B cell (primary cell): ENCODE measurements around the gene DAZL. TPM values are rescaled to one million over a fixed set of nuclear protein-coding genes. Genes with fewer than 3 reads are reported as not detected.

ENCODE experiments used
- ATAC-seq: fragments of 200-7000 bp; cut with Tn5 transposase; one replicate; pipeline ENCODE4 v1.10.0; 2021; ENCODE audit warnings: low read depth, mild to moderate bottlenecking, moderate number of reproducible peaks, moderate library complexity
- CTCF ChIA-PET: fragments of 350-600 bp; sonication (Branson Sonifier 250); formaldehyde crosslinking; loops from one replicate; lab custom pipeline; 2021; ENCODE audit warnings: antibody characterized with exemption, inconsistent platforms; lab: Charles Lee
- POLR2A ChIA-PET: fragments of 350-600 bp; sonication (Branson Sonifier 250); formaldehyde crosslinking; loops from one replicate; lab custom pipeline; 2021; ENCODE audit warnings: antibody characterized with exemption; lab: Charles Lee
- DNase-seq: peaks from one replicate; pipeline ENCODE4 v3.0.0; 2013
- H2AFZ ChIP-seq: 2 replicates; pipeline ENCODE4 v1.6.1; 2012; ENCODE audit warnings: mild to moderate bottlenecking, low read depth, low read length; ENCODE audit not compliant: insufficient read depth, poor library complexity, severe bottlenecking
- H3K27ac ChIP-seq, 2 donors: 1 replicate in 1 of 2; 2 replicates in 1 of 2; pipeline ENCODE4 v1.5.1; 2012 to 2013; ENCODE audit warnings: low read length in 2 of 2, mild to moderate bottlenecking in 2 of 2, moderate library complexity in 1 of 2
- H3K27me3 ChIP-seq, 4 experiments: fragments of 200-600 bp in 1 of 4; sonication (generic) in 1 of 4; replicated peaks in 1 of 4; 1 replicate in 2 of 4; 2 replicates in 2 of 4; pipeline versions ENCODE4 v1.6.1 to v1.7.0; 2013 to 2016; ENCODE audit warnings: low read length in 3 of 4, mild to moderate bottlenecking in 2 of 4, mixed read lengths in 1 of 4, moderate library complexity in 1 of 4; ENCODE audit not compliant: insufficient read depth in 4 of 4, control insufficient read depth in 3 of 4; ENCODE audit errors: control extremely low read depth in 1 of 4
- H3K36me3 ChIP-seq, 2 experiments: replicated peaks in 1 of 2; 1 replicate in 1 of 2; 2 replicates in 1 of 2; pipeline versions ENCODE4 v1.6.1 to v1.7.1; 2013; ENCODE audit warnings: low read length in 1 of 2; ENCODE audit not compliant: insufficient read depth in 2 of 2, control insufficient read depth in 1 of 2; ENCODE audit errors: control extremely low read depth in 1 of 2, extremely low read depth in 1 of 2
- H3K4me1 ChIP-seq, 2 donors: fragments of 200-600 bp in 1 of 2; sonication (generic) in 1 of 2; 1 replicate in 1 of 2; 2 replicates in 1 of 2; pipeline versions ENCODE4 v1.5.1 to v1.6.1; 2013 to 2017; ENCODE audit warnings: low read length in 2 of 2; ENCODE audit not compliant: control insufficient read depth in 2 of 2, insufficient read depth in 2 of 2
- H3K4me2 ChIP-seq: replicated peaks from 2 replicates; pipeline ENCODE3; 2012; ENCODE audit warnings: mild to moderate bottlenecking, low read depth, low read length; ENCODE audit not compliant: poor library complexity, severe bottlenecking
- H3K4me3 ChIP-seq, 5 experiments: fragments of 200-600 bp in 1 of 5; sonication (generic) in 1 of 5; 1 replicate in 3 of 5; 2 replicates in 2 of 5; pipeline versions ENCODE4 v1.5.1 to v1.7.0; 2011 to 2016; ENCODE audit warnings: low read length in 4 of 5, mild to moderate bottlenecking in 4 of 5, low read depth in 2 of 5, control low read depth in 1 of 5, moderate library complexity in 1 of 5; ENCODE audit not compliant: insufficient read depth in 1 of 5; ENCODE audit errors: control extremely low read depth in 1 of 5, extremely low read depth in 1 of 5
- H3K79me2 ChIP-seq: fragments of 200-600 bp; sonication (generic); one replicate; pipeline ENCODE4 v1.6.0; 2016; ENCODE audit warnings: low read length; ENCODE audit not compliant: control insufficient read depth, insufficient read depth
- H3K9ac ChIP-seq: fragments of 200-600 bp; sonication (generic); 2 replicates; pipeline ENCODE4 v1.6.1; 2017; ENCODE audit warnings: mild to moderate bottlenecking, low read length, moderate library complexity
- H3K9me3 ChIP-seq, 3 donors: one replicate each; pipeline versions ENCODE4 v1.6.1 to v1.7.1; 2013; ENCODE audit warnings: low read length in 2 of 3; ENCODE audit not compliant: control insufficient read depth in 2 of 3, insufficient read depth in 1 of 3; ENCODE audit errors: control extremely low read depth in 1 of 3
- H4K20me1 ChIP-seq: 2 replicates; pipeline ENCODE4 v1.6.0; 2012; ENCODE audit warnings: mild to moderate bottlenecking, low read length; ENCODE audit not compliant: insufficient read depth, control insufficient read depth, poor library complexity, severe bottlenecking
- H3K27ac Mint-ChIP-seq: one replicate; pipeline ENCODE4 v1.8.0; 2021; ENCODE audit warnings: mixed read lengths
- H3K27me3 Mint-ChIP-seq: one replicate; pipeline ENCODE4 v1.8.0; 2021; ENCODE audit warnings: mixed read lengths
- H3K4me1 Mint-ChIP-seq: one replicate; pipeline ENCODE4 v1.8.0; 2021; ENCODE audit warnings: mixed read lengths
- H3K4me3 Mint-ChIP-seq: one replicate; pipeline ENCODE4 v1.8.0; 2021; ENCODE audit warnings: mixed read lengths
- H3K9me3 Mint-ChIP-seq: one replicate; pipeline ENCODE4 v1.8.0; 2022; ENCODE audit warnings: mixed read lengths; ENCODE audit not compliant: insufficient read depth
- EZH2 ChIP-seq: IDR thresholded peaks from 2 replicates; pipeline ENCODE4 v1.6.1; 2012; ENCODE audit warnings: borderline replicate concordance, low read depth, mild to moderate bottlenecking, moderate library complexity, low read length; ENCODE audit not compliant: insufficient read depth, poor library complexity, severe bottlenecking
- WGBS: methylation state at CpG from one replicate; pipeline ENCODE4 v1.1.5; 2013; ENCODE audit warnings: missing lambda C conversion rate; ENCODE audit not compliant: insufficient coverage; 5-methylcytosine and 5-hydroxymethylcytosine counted together
- intact Hi-C: fragments of 100-400 bp; cut with micrococcal nuclease; formaldehyde crosslinking; loops from one replicate; pipeline ENCODE4 v1.10.0; 2022
- polyA plus RNA-seq: library from polyadenylated mRNA; depleted of rRNA; stranded (reverse); fragments of >200 nt; gene quantifications from 2 replicates; pipeline ENCODE4 v1.2.3, GENCODE V29; 2012
- total RNA-seq, 2 donors: library from RNA; stranded (reverse); fragments of 120-200 nt in 1 of 2; gene quantifications; 1 replicate in 1 of 2; 2 replicates in 1 of 2; pipeline versions ENCODE4 v1.2.3 to v1.2.4, GENCODE V29; 2013 to 2022
- TF ChIP-seq, protein P1 (sequence below): fragments of 200-600 bp; IDR thresholded peaks from one replicate; pipeline ENCODE4 v1.8.0; 2022; ENCODE audit warnings: antibody characterized with exemption, mild to moderate bottlenecking

DAZL gene
- total and polyA plus RNA-seq, 2 donors (not counting 1 experiment from before 2014, with no cell fraction given) = 1.3 TPM; not detected in 1

- H3K9ac ChIP-seq = no peak overlapping the region
- POLR2A ChIA-PET = no interaction called here
- CTCF ChIA-PET = no interaction called here
- no peak for TF ChIP-seq EZH2
- TF ChIP-seq, protein P1, sequence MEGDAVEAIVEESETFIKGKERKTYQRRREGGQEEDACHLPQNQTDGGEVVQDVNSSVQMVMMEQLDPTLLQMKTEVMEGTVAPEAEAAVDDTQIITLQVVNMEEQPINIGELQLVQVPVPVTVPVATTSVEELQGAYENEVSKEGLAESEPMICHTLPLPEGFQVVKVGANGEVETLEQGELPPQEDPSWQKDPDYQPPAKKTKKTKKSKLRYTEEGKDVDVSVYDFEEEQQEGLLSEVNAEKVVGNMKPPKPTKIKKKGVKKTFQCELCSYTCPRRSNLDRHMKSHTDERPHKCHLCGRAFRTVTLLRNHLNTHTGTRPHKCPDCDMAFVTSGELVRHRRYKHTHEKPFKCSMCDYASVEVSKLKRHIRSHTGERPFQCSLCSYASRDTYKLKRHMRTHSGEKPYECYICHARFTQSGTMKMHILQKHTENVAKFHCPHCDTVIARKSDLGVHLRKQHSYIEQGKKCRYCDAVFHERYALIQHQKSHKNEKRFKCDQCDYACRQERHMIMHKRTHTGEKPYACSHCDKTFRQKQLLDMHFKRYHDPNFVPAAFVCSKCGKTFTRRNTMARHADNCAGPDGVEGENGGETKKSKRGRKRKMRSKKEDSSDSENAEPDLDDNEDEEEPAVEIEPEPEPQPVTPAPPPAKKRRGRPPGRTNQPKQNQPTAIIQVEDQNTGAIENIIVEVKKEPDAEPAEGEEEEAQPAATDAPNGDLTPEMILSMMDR = no peak
- no peak overlapping the region for H3K4me3 ChIP-seq
- H4K20me1 ChIP-seq = no peaks in the 10 kb centered on the region
- H2AFZ ChIP-seq = no peak overlapping the region
- DNase-seq (no peak), ATAC-seq (no peak)
- 95% methylated on average over 4 of the region's 5 CpGs for WGBS
- Mint-ChIP-seq H3K9me3 (peaks cover 5% of the 10 kb centered on the region), H3K4me1 (no peaks in the 10 kb centered on the region), H3K27ac (no peak overlapping the region), H3K27me3 (peaks cover 3% of the 10 kb centered on the region), H3K4me3 (no peak overlapping the region)
- intact Hi-C loops = no loop called here
- H3K4me1 ChIP-seq = no peaks in the 10 kb centered on the region
- no peak overlapping the region for H3K4me2 ChIP-seq
- no peaks in the 10 kb centered on the region for H3K9me3 ChIP-seq
- no peaks in the 10 kb centered on the region for H3K27me3 ChIP-seq
- no peak overlapping the region for H3K27ac ChIP-seq
- no peaks in the 10 kb centered on the region for H3K36me3 ChIP-seq
- H3K79me2 ChIP-seq = no peaks in the 10 kb centered on the region
Observed at GRCh38 chr3:16583551-16583950, 21.7 kb downstream of the DAZL start.

DNA sequence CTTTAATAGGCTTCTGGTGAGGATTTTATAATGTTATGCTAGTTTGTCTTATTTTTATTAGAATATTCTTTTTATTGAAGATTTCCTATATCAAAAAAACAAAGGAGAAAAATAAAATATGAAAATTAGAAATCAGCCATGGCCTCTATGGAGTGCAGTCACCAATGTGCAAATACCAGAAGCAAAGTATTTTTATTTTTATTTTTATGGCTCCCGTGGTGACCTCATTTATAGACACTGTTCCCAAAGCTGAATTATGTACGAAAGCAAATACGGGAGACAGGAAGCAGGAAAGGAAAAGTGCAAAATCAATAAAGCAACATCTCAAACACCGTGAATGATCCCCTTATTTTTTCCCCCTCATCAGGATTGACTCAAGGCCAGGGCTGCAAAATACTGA, 35.1 kb downstream of the DAZL start:
- Histone ChIP-seq H3K4me1 (no peaks in the 10 kb centered on the region), H3K4me2 (no peak overlapping the region), H3K79me2 (no peaks in the 10 kb centered on the region), H3K27me3 (no peaks in the 10 kb centered on the region), H2AFZ (no peak overlapping the region), H3K36me3 (no peaks in the 10 kb centered on the region), H3K27ac (no peak overlapping the region), H3K9me3 (peaks cover 0 to 4% (median 0%) of the 10 kb centered on the region in 3 donors), H4K20me1 (no peaks in the 10 kb centered on the region), H3K9ac (no peak overlapping the region), H3K4me3 (no peak overlapping the region)
- intact Hi-C loops = no loop called here
- Mint-ChIP-seq H3K9me3 (no peaks in the 10 kb centered on the region), H3K4me3 (no peak overlapping the region), H3K27me3 (peaks cover 15% of the 10 kb centered on the region), H3K27ac (no peak overlapping the region), H3K4me1 (no peaks in the 10 kb centered on the region)
- no peak for ATAC-seq
- CTCF ChIA-PET = no interaction called here
- TF ChIP-seq, protein P1 = no peak
- TF ChIP-seq EZH2 = no peak
- POLR2A ChIA-PET = no interaction called here
- WGBS = 100% methylated on average over 3 of the region's 4 CpGs
- no peak for DNase-seq
